Gastrocnemius medialis (tissue), 4 donors: ENCODE results near the gene MUC5B. TPM values are rescaled to one million over a fixed set of nuclear protein-coding genes. Genes with fewer than 3 reads are reported as not detected.

Experiments
- ATAC-seq, 2 donors: fragments of 150-250 bp; one replicate each; pipeline ENCODE4 v1.9.1; 2016
- DNase-seq, 2 donors: peaks; one replicate each; pipeline ENCODE4 v3.0.0-alpha.2; 2019
- H3K27ac ChIP-seq, 4 donors: fragments of 200-600 bp; sonication (generic); 1 replicate in 1 of 4; 2 replicates in 3 of 4; pipeline ENCODE4 v1.5.1; 2016 to 2018; ENCODE audit warnings: mild to moderate bottlenecking in 2 of 4, moderate library complexity in 1 of 4
- H3K27me3 ChIP-seq, 3 donors: fragments of 200-600 bp; sonication (generic) in 2 of 3; 1 replicate in 1 of 3; 2 replicates in 2 of 3; pipeline versions ENCODE4 v1.5.1 to v1.6.0; 2016 to 2019; ENCODE audit warnings: mild to moderate bottlenecking in 1 of 3, moderate library complexity in 1 of 3
- H3K36me3 ChIP-seq, 2 donors: fragments of 200-600 bp; sonication (generic) in 1 of 2; one replicate each; pipeline ENCODE4 v1.5.1; 2017 to 2018
- H3K4me1 ChIP-seq, 2 donors: fragments of 200-600 bp; sonication (generic) in 1 of 2; one replicate each; pipeline ENCODE4 v1.5.1; 2016 to 2017; ENCODE audit warnings: mild to moderate bottlenecking in 2 of 2
- H3K4me3 ChIP-seq, 4 donors: fragments of 200-600 bp; sonication (generic) in 3 of 4; 1 replicate in 1 of 4; 2 replicates in 3 of 4; pipeline ENCODE4 v1.5.1; 2016 to 2019; ENCODE audit warnings: mild to moderate bottlenecking in 2 of 4
- H3K9me3 ChIP-seq, 3 donors: fragments of 200-600 bp; sonication (generic) in 2 of 3; 1 replicate in 1 of 3; 2 replicates in 2 of 3; pipeline ENCODE4 v1.5.1; 2016 to 2019
- CTCF ChIP-seq, 5 experiments: fragments of 450-650 bp in 3 of 5; fragments of 200-600 bp in 2 of 5; sonication (generic) in 2 of 5; IDR thresholded peaks in 4 of 5; conservative IDR thresholded peaks in 1 of 5; 1 replicate in 4 of 5; 2 replicates in 1 of 5; pipeline ENCODE4 v1.5.1; 2016 to 2019; ENCODE audit warnings: antibody characterized with exemption in 5 of 5, mild to moderate bottlenecking in 3 of 5, moderate library complexity in 3 of 5
- POLR2A ChIP-seq, 2 donors: fragments of 450-650 bp; IDR thresholded peaks; one replicate each; pipeline ENCODE4 v1.6.1; 2017; ENCODE audit warnings: antibody characterized with exemption in 2 of 2, mild to moderate bottlenecking in 2 of 2, moderate library complexity in 2 of 2
- in situ Hi-C, 4 donors: fragments of 200-750 bp; cut with MboI; loops; one replicate each; pipeline versions ENCODE4 v1.15.0 to v1.8.0; 2017; ENCODE audit warnings: low sequenced_read_pairs in 4 of 4
- intact Hi-C: fragments of 100-400 bp; cut with DNase I; formaldehyde crosslinking; loops from one replicate; pipeline ENCODE4 v1.15.1; 2023; ENCODE audit warnings: low total_unique reads
- microRNA-seq, 2 donors: library from miRNA; unstranded; fragments of <30 nt; microRNA quantifications; one replicate each; pipeline ENCODE4, GENCODE V29; 2016; ENCODE audit warnings: borderline replicate concordance in 2 of 2
- total RNA-seq, 4 donors: library from RNA; depleted of rRNA; stranded (reverse); fragments of >200 nt; gene quantifications; one replicate each; pipeline versions ENCODE4 v1.1.0 to v1.2.3, GENCODE V29; 2016

Gene MUC5B
- total RNA-seq, 4 donors from 2014 or later: 0.17 TPM; not detected in 3

GRCh38 chr11:1309498-1310317 is 86.8 kb downstream of the MUC5B start, which contains the start of gene TOLLIP:
TOLLIP (minus strand) TSS chr11:1309632; CDS start chr11:1309498, 134 bp downstream.
- Histone ChIP-seq H3K9me3 (peaks cover 0 to 4% (median 0%) of the 10 kb centered on the region in 3 donors), H3K27ac (peak within 1 kb of the TSS; percentile 90 to 95 (median 95)), H3K36me3 (no peaks in the 10 kb centered on the region), H3K4me3 (peak within 1 kb of the TSS; percentile 71 to 92 (median 76)), H3K4me1 (peaks cover 25 to 39% of the 10 kb centered on the region in 2 donors), H3K27me3 (no peaks in the 10 kb centered on the region)
- DNase-seq: peak; percentile 92 to 95
- peak; percentile 99 for TF ChIP-seq POLR2A (IDR thresholded peaks at IDR 0.05)
- peak; percentile 8 to 45 (median 31) for TF ChIP-seq CTCF (IDR thresholded peaks at IDR 0.05 in 4 of 5, conservative IDR thresholded peaks at IDR 0.05 in 1 of 5)
- peak; percentile 88 for ATAC-seq
- intact Hi-C loops: loop anchor here (1.0 to 5.0 kb wide), 4 partner anchors 27 to 263 kb away; partner anchors contain the start of genes BRSK2 and DUSP8
- in situ Hi-C loops: loop anchor here in 2 of 4 donors (10.0 to 25.0 kb wide), 2 partner anchors 203 to 215 kb away; no protein-coding TSS in a partner anchor

- no peaks in the 10 kb centered on the region for H3K36me3 ChIP-seq
- H3K4me3 ChIP-seq: peak overlapping the region; percentile 66 to 92 (median 76)
- peak in 1 of 2 donors; percentile 9 for ATAC-seq
- DNase-seq: no peak
- in situ Hi-C loops: loop anchor here in 2 of 4 donors (10.0 to 25.0 kb wide), 2 partner anchors 202 to 214 kb away; no protein-coding TSS in a partner anchor
- no peak for TF ChIP-seq CTCF (IDR thresholded peaks at IDR 0.05 in 4 of 5, conservative IDR thresholded peaks at IDR 0.05 in 1 of 5)
- TF ChIP-seq POLR2A (IDR thresholded peaks at IDR 0.05): no peak
- peaks cover 0 to 4% (median 0%) of the 10 kb centered on the region in 3 donors for H3K9me3 ChIP-seq
- intact Hi-C loops: loop anchor here (1.0 to 5.0 kb wide), 2 partner anchors 47 to 262 kb away; partner anchors contain the start of gene DUSP8
- H3K4me1 ChIP-seq: peaks cover 25 to 36% of the 10 kb centered on the region in 2 donors
- no peaks in the 10 kb centered on the region for H3K27me3 ChIP-seq
- H3K27ac ChIP-seq: peak overlapping the region; percentile 90 to 95 (median 95)
Measured at GRCh38 chr11:1310318-1310687, 87.4 kb downstream of the MUC5B start.

- H3K9me3 ChIP-seq: peaks cover 0 to 4% (median 0%) of the 10 kb centered on the region in 3 donors
- H3K36me3 ChIP-seq: no peaks in the 10 kb centered on the region
- H3K27me3 ChIP-seq: no peaks in the 10 kb centered on the region
- H3K27ac ChIP-seq: peak overlapping the region; percentile 90 to 95 (median 95)
- ATAC-seq (no peak), DNase-seq (no peak)
- peak overlapping the region; percentile 66 to 92 (median 76) for H3K4me3 ChIP-seq
- intact Hi-C loops (loop anchor here (1.0 to 5.0 kb wide), 2 partner anchors 48 to 261 kb away; partner anchors contain the start of gene DUSP8), in situ Hi-C loops (loop anchor here in 2 of 4 donors (10.0 to 25.0 kb wide), 2 partner anchors 201 to 214 kb away; no protein-coding TSS in a partner anchor)
- TF ChIP-seq CTCF (IDR thresholded peaks at IDR 0.05 in 4 of 5, conservative IDR thresholded peaks at IDR 0.05 in 1 of 5) (no peak), POLR2A (IDR thresholded peaks at IDR 0.05) (no peak)
- peaks cover 25 to 34% of the 10 kb centered on the region in 2 donors for H3K4me1 ChIP-seq
Measured at GRCh38 chr11:1310772-1311468, 88.1 kb downstream of the MUC5B start.

Small RNA genes within 50 kb of the gene (microRNA-seq; reads per million reads assigned to microRNA genes)
- gene MIR6744: 0 reads per million in 2 donors

Other genes with a start within 250 kb of the MUC5B start
- gene MUC6, start 186.3 kb upstream of the MUC5B start, total RNA-seq: not detected
- under 1 TPM in 1 of 4 donors, not detected in 3; 0.90 TPM for gene MUC2, start 148.2 kb upstream of the MUC5B start, total RNA-seq
- gene MUC5AC, start 65.1 kb upstream of the MUC5B start, total RNA-seq: not detected
- 10 to 100 TPM; 49.8 to 91.7 (median 85.0) TPM for gene TOLLIP, start 86.6 kb downstream of the MUC5B start, total RNA-seq
- under 1 TPM in 2 of 4 donors, not detected in 2; 0.24 to 0.81 TPM for gene BRSK2, start 166.9 kb downstream of the MUC5B start, total RNA-seq